NCI-H128 (cell line): ENCODE measurements around the gene NOXO1.

Experiments
- DNase-seq: peaks from one replicate; lab custom pipeline; 2025; ENCODE audit not compliant: unreplicated experiment; lab: John Stamatoyannopoulos, UW

The NOXO1 gene

GRCh38 chr16:1980030-1980769, 1.1 kb downstream of the NOXO1 start:
- no peak for DNase-seq

GRCh38 chr16:1979271-1980029, 1.8 kb downstream of the NOXO1 start:
- no peak for DNase-seq

GRCh38 chr16:1978476-1979120, 2.7 kb downstream of the NOXO1 start:
- no peak for DNase-seq

GRCh38 chr16:1977875-1978268, 3.4 kb downstream of the NOXO1 start:
- no peak for DNase-seq

GRCh38 chr16:1976951-1977874, 4.1 kb downstream of the NOXO1 start:
- no peak for DNase-seq

- no peak for DNase-seq
Measured at GRCh38 chr16:1976216-1976520, 5.1 kb downstream of the NOXO1 start.

GRCh38 chr16:1975432-1976215, 5.6 kb downstream of the NOXO1 start:
- DNase-seq, result no peak

GRCh38 chr16:1974157-1975070, 6.9 kb downstream of the NOXO1 start:
- no peak for DNase-seq

- no peak for DNase-seq
Measured at GRCh38 chr16:1973461-1974156, 7.7 kb downstream of the NOXO1 start.

- DNase-seq, result no peak
Measured at GRCh38 chr16:1972490-1972877, 8.8 kb downstream of the NOXO1 start.

GRCh38 chr16:1971796-1972489, 9.3 kb downstream of the NOXO1 start, which contains the start of gene TBL3:
Gene TBL3, plus strand, starts transcription at chr16:1972053. Its CDS starts 112 bp downstream, at chr16:1972165.
- DNase-seq, result peak; percentile 80

GRCh38 chr16:1968146-1968953, 12.9 kb downstream of the NOXO1 start:
- DNase-seq, result no peak

- no peak for DNase-seq
Measured at GRCh38 chr16:1966460-1966859, 14.8 kb downstream of the NOXO1 start, which contains the start of gene RNF151. Gene RNF151, plus strand, starts transcription at chr16:1966856. Its CDS starts 26 bp downstream, at chr16:1966882.

- DNase-seq, result no peak
Measured at GRCh38 chr16:1965396-1966001, 15.8 kb downstream of the NOXO1 start.

- DNase-seq, result peak; percentile 90
Measured at GRCh38 chr16:1964506-1965395, 16.5 kb downstream of the NOXO1 start, which contains the start of gene RPS2. Gene RPS2, minus strand, starts transcription at chr16:1964826. Its CDS starts 201 bp downstream, at chr16:1964625.
